GM12878 (cell line): Measurements from ENCODE around the gene NCS1. TPM values are rescaled to one million over a fixed set of nuclear protein-coding genes. Genes with fewer than 3 reads are reported as not detected.

Experiments
- ATAC-seq: fragments of 200-7000 bp; cut with Tn5 transposase; 3 replicates; pipeline ENCODE4 v1.9.1; 2020; ENCODE audit warnings: mild to moderate bottlenecking, moderate library complexity
- BruUV-seq: library from RNA; stranded (reverse); fragments of 400-500 nt; replicated peaks from 2 replicates; lab custom pipeline; 2021; lab: Mats Ljungman, UMichigan
- CTCF ChIA-PET: fragments of 300-600 bp; sonication (Branson Sonifier 250); formaldehyde crosslinking; extraction: SDS; loops from one replicate; lab custom pipeline; 2021; ENCODE audit warnings: inconsistent platforms; lab: Yijun Ruan, JAX
- POLR2A ChIA-PET: fragments of 350-600 bp; formaldehyde crosslinking; extraction: SDS; loops from one replicate; lab custom pipeline; 2021; ENCODE audit warnings: inconsistent platforms; lab: Charles Lee
- RAD21 ChIA-PET: fragments of 300-600 bp; sonication (Branson Sonifier 250); formaldehyde crosslinking; loops from one replicate; lab custom pipeline; 2023; ENCODE audit warnings: antibody characterized with exemption; ENCODE audit not compliant: unreplicated experiment; lab: Charles Lee
- SMC1A ChIA-PET: fragments of 300-600 bp; sonication (Branson Sonifier 250); formaldehyde crosslinking; loops from one replicate; lab custom pipeline; 2023; ENCODE audit not compliant: unreplicated experiment, uncharacterized antibody; lab: Charles Lee
- DNase-seq: peaks from one replicate; pipeline ENCODE4 v3.0.0-alpha.2; 2011; ENCODE audit warnings: low read depth, low spot score
- FAIRE-seq: peaks from 3 replicates; lab custom pipeline; 2011; peaks lifted over from hg19 to GRCh38; lab: Jason Lieb, UNC
- H2AFZ ChIP-seq: 2 replicates; pipeline ENCODE4 v1.6.0; 2011; ENCODE audit warnings: low read depth, low read length, control low read depth; ENCODE audit not compliant: control insufficient read depth
- H3K27ac ChIP-seq: 2 replicates; pipeline ENCODE4 v1.5.1; 2011; ENCODE audit warnings: control low read depth; ENCODE audit not compliant: control insufficient read depth, insufficient read depth
- H3K27me3 ChIP-seq, 2 experiments: replicated peaks in 1 of 2; 2 replicates each; pipeline versions ENCODE4 v1.6.0 to v1.6.1; 2011; ENCODE audit warnings: low read length in 1 of 2; ENCODE audit not compliant: control insufficient read depth in 2 of 2, insufficient read depth in 2 of 2
- H3K36me3 ChIP-seq, 2 experiments: 2 replicates each; pipeline ENCODE4 v1.5.1; 2011; ENCODE audit warnings: low read length in 1 of 2; ENCODE audit not compliant: control insufficient read depth in 2 of 2, insufficient read depth in 2 of 2
- H3K4me1 ChIP-seq: 2 replicates; pipeline ENCODE4 v1.6.1; 2011; ENCODE audit warnings: mild to moderate bottlenecking, low read length, moderate library complexity, mixed read lengths; ENCODE audit not compliant: control insufficient read depth, insufficient read depth
- H3K4me2 ChIP-seq: 2 replicates; pipeline ENCODE4 v1.6.0; 2011; ENCODE audit warnings: control low read depth; ENCODE audit not compliant: control insufficient read depth, insufficient read depth
- H3K4me3 ChIP-seq: fragments of 200-600 bp; sonication (generic); 2 replicates; pipeline ENCODE4 v1.5.1; 2016
- H3K79me2 ChIP-seq: 2 replicates; pipeline ENCODE4 v1.6.0; 2011; ENCODE audit warnings: low read length; ENCODE audit not compliant: control insufficient read depth, insufficient read depth
- H3K9ac ChIP-seq: 2 replicates; pipeline ENCODE4 v1.8.0; 2011; ENCODE audit warnings: low read length, control low read depth, mixed read lengths; ENCODE audit not compliant: control insufficient read depth, insufficient read depth
- H3K9me3 ChIP-seq: replicated peaks from 3 replicates; pipeline ENCODE4 v1.5.1; 2011; ENCODE audit warnings: mild to moderate bottlenecking, low read length; ENCODE audit not compliant: control insufficient read depth, insufficient read depth
- H4K20me1 ChIP-seq: 2 replicates; pipeline ENCODE4 v1.6.0; 2011; ENCODE audit not compliant: control insufficient read depth, insufficient read depth
- BCLAF1 ChIP-seq: fragments of 450-650 bp; IDR thresholded peaks from 2 replicates; pipeline ENCODE4 v1.6.1; 2017; ENCODE audit warnings: antibody characterized with exemption, mild to moderate bottlenecking, moderate library complexity
- BHLHE40 ChIP-seq, 2 experiments: fragments of 450-650 bp in 1 of 2; IDR thresholded peaks; 2 replicates each; pipeline ENCODE4 v1.6.1; 2011 to 2017; ENCODE audit warnings: low read depth in 2 of 2, borderline replicate concordance in 1 of 2, improper control_type of control experiment in 1 of 2, low read length in 1 of 2, mild to moderate bottlenecking in 1 of 2
- BMI1 ChIP-seq: fragments of 450-650 bp; IDR thresholded peaks from 2 replicates; pipeline ENCODE4 v1.6.1; 2016; ENCODE audit warnings: mild to moderate bottlenecking, moderate library complexity, borderline replicate concordance
- CHD1 ChIP-seq: IDR thresholded peaks from 2 replicates; pipeline ENCODE4 v1.6.1; 2012; ENCODE audit warnings: low read depth, low read length, improper control_type of control experiment
- ESRRA ChIP-seq: IDR thresholded peaks from 2 replicates; pipeline ENCODE4 v1.6.1; 2012; ENCODE audit warnings: mild to moderate bottlenecking, low read length, improper control_type of control experiment
- FOXM1 ChIP-seq: IDR thresholded peaks from 2 replicates; pipeline ENCODE4 v1.6.1; 2012; ENCODE audit warnings: low read depth, mild to moderate bottlenecking, inconsistent platforms, low read length, moderate library complexity
- GATAD2B ChIP-seq: fragments of 450-650 bp; conservative IDR thresholded peaks from 2 replicates; pipeline ENCODE4 v1.6.1; 2017; ENCODE audit warnings: low read depth, mild to moderate bottlenecking, moderate library complexity
- JUND ChIP-seq: IDR thresholded peaks from 2 replicates; pipeline ENCODE4 v1.6.1; 2012; ENCODE audit warnings: low read depth, mild to moderate bottlenecking, low read length, improper control_type of control experiment, moderate library complexity
- RCOR1 ChIP-seq: conservative IDR thresholded peaks from 2 replicates; pipeline ENCODE4 v1.6.1; 2012; ENCODE audit warnings: low read depth, low read length, improper control_type of control experiment
- RELA ChIP-seq: fragments of 450-650 bp; IDR thresholded peaks from 2 replicates; pipeline ENCODE4 v1.8.0; 2014; ENCODE audit warnings: borderline replicate concordance; ENCODE audit not compliant: partially characterized antibody
- SIN3A ChIP-seq: IDR thresholded peaks from 2 replicates; pipeline ENCODE4 v1.6.1; 2012; ENCODE audit warnings: low read depth, low read length, improper control_type of control experiment
- SP1 ChIP-seq: IDR thresholded peaks from one replicate; pipeline ENCODE4 v1.6.1; 2011; ENCODE audit warnings: low read depth, low read length
- TAF1 ChIP-seq: IDR thresholded peaks from 2 replicates; pipeline ENCODE4 v1.6.1; 2011; ENCODE audit warnings: mild to moderate bottlenecking, low read depth, low read length, borderline replicate concordance
- TBL1XR1 ChIP-seq: IDR thresholded peaks from 2 replicates; pipeline ENCODE4 v1.6.1; 2012; ENCODE audit warnings: low read depth, low read length, improper control_type of control experiment
- ZNF207 ChIP-seq: fragments of 450-650 bp; IDR thresholded peaks from 2 replicates; pipeline ENCODE4 v1.6.1; 2014; ENCODE audit warnings: antibody characterized with exemption, mild to moderate bottlenecking, borderline replicate concordance
- WGBS: methylation state at CpG from one replicate; pipeline ENCODE4 v1.1.6; 2016; ENCODE audit warnings: low lambda C conversion rate; ENCODE audit not compliant: insufficient replicate concordance, insufficient coverage; ENCODE audit errors: missing lambda C conversion rate; 5-methylcytosine and 5-hydroxymethylcytosine counted together
- in situ Hi-C: fragments of 300-500 bp; cut with MboI; formaldehyde crosslinking; loops from 9 replicates; pipeline ENCODE4 v1.14.3; 2018; ENCODE audit warnings: mixed read lengths
- intact Hi-C: fragments of 100-400 bp; cut with micrococcal nuclease; formaldehyde crosslinking; loops from one replicate; pipeline ENCODE4 v1.14.2; 2022; ENCODE audit not compliant: unreplicated experiment
- polyA plus RNA-seq, 11 experiments: library from polyadenylated mRNA; depleted of rRNA in 4 of 11; unstranded in 6 of 11; stranded (reverse) in 5 of 11; fragments of >200 nt; fragmentation: Nextera tagmentation in 4 of 11; fragmentation: Illumina TruSeq in 1 of 11; extraction: Ambion mirVana in 4 of 11; extraction: Trizol in 1 of 11; gene quantifications; 1 replicate in 1 of 11; 2 replicates in 10 of 11; pipeline versions ENCODE4 v1.2.1 to v1.2.3, GENCODE V29; 2011 to 2016; ENCODE audit warnings: inconsistent platforms in 2 of 11, missing spikeins in 2 of 11, low read depth in 1 of 11
- total RNA-seq, 4 experiments: library from RNA; depleted of rRNA in 3 of 4; stranded (reverse); fragments of >200 nt in 3 of 4; fragmentation: Illumina TruSeq in 1 of 4; extraction: Trizol in 1 of 4; gene quantifications; 2 replicates each; pipeline versions ENCODE4 v1.2.1 to v1.2.3, GENCODE V29; 2013 to 2021
- TF ChIP-seq, protein P1 (sequence below): IDR thresholded peaks from 2 replicates; pipeline ENCODE4 v1.6.1; 2012; ENCODE audit warnings: improper control_type of control experiment, low read depth, low read length; ENCODE audit not compliant: insufficient replicate concordance

The NCS1 gene
- total and polyA plus RNA-seq, 10 of the 15 experiments (the other 5 are each of a cell fraction or from before 2014, with no cell fraction given) = 0.04 to 0.22 (median 0.06) TPM; not detected in 4

- intact Hi-C loops = no loop called here
- WGBS = 71% methylated on average over 10 of the region's 10 CpGs
- RAD21 ChIA-PET = no interaction called here
- no peak overlapping the region for H3K27ac ChIP-seq
- no peak for ATAC-seq
- H3K4me2 ChIP-seq = no peak overlapping the region
- no peaks in the 10 kb centered on the region for H4K20me1 ChIP-seq
- H2AFZ ChIP-seq = no peak overlapping the region
- no peak for FAIRE-seq
- POLR2A ChIA-PET = no interaction called here
- H3K9me3 ChIP-seq = no peaks in the 10 kb centered on the region
- H3K9ac ChIP-seq = no peak overlapping the region
- no TSS peak for BruUV-seq
- H3K4me3 ChIP-seq = no peak overlapping the region
- no peaks in the 10 kb centered on the region for H3K4me1 ChIP-seq
- SMC1A ChIA-PET = interaction anchor here (0.6 kb wide), 1 partner anchor 72 kb away, joined by 3 read pairs; no protein-coding TSS in a partner anchor
- CTCF ChIA-PET = interaction anchor here (0.9 to 1.6 kb wide), 2 partner anchors 26 to 111 kb away, joined by 4 read pairs; no protein-coding TSS in a partner anchor
- H3K36me3 ChIP-seq = no peaks in the 10 kb centered on the region
- no peaks in the 10 kb centered on the region for H3K79me2 ChIP-seq
- in situ Hi-C loops = no loop called here
- no peak for DNase-seq
- peaks cover 0 to 2% of the 10 kb centered on the region in 2 experiments; a peak in 1 of 4 replicates for H3K27me3 ChIP-seq
- TF ChIP-seq GATAD2B (no peak), ESRRA (no peak), FOXM1 (no peak), SIN3A (no peak), BCLAF1 (no peak), RCOR1 (no peak), SP1 (no peak), RELA (no peak), TAF1 (no peak), CHD1 (no peak), TBL1XR1 (no peak), BMI1 (no peak), BHLHE40 (IDR thresholded peaks at IDR 0.05; ENCODE audit: borderline replicate concordance in 1 of 2, low read depth in 2 of 2, low read length in 1 of 2) (no peak), ZNF207 (no peak), JUND (no peak)
- TF ChIP-seq, protein P1, sequence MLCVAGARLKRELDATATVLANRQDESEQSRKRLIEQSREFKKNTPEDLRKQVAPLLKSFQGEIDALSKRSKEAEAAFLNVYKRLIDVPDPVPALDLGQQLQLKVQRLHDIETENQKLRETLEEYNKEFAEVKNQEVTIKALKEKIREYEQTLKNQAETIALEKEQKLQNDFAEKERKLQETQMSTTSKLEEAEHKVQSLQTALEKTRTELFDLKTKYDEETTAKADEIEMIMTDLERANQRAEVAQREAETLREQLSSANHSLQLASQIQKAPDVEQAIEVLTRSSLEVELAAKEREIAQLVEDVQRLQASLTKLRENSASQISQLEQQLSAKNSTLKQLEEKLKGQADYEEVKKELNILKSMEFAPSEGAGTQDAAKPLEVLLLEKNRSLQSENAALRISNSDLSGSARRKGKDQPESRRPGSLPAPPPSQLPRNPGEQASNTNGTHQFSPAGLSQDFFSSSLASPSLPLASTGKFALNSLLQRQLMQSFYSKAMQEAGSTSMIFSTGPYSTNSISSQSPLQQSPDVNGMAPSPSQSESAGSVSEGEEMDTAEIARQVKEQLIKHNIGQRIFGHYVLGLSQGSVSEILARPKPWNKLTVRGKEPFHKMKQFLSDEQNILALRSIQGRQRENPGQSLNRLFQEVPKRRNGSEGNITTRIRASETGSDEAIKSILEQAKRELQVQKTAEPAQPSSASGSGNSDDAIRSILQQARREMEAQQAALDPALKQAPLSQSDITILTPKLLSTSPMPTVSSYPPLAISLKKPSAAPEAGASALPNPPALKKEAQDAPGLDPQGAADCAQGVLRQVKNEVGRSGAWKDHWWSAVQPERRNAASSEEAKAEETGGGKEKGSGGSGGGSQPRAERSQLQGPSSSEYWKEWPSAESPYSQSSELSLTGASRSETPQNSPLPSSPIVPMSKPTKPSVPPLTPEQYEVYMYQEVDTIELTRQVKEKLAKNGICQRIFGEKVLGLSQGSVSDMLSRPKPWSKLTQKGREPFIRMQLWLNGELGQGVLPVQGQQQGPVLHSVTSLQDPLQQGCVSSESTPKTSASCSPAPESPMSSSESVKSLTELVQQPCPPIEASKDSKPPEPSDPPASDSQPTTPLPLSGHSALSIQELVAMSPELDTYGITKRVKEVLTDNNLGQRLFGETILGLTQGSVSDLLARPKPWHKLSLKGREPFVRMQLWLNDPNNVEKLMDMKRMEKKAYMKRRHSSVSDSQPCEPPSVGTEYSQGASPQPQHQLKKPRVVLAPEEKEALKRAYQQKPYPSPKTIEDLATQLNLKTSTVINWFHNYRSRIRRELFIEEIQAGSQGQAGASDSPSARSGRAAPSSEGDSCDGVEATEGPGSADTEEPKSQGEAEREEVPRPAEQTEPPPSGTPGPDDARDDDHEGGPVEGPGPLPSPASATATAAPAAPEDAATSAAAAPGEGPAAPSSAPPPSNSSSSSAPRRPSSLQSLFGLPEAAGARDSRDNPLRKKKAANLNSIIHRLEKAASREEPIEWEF = no peak
Measured at GRCh38 chr9:130217838-130218237, 45.6 kb downstream of the NCS1 start.
